ENCODE results near the gene DCLK2. TPM values are rescaled to one million over a fixed set of nuclear protein-coding genes. Genes with fewer than 3 reads are reported as not detected.

Gene DCLK2
- total and polyA plus RNA-seq, 2 of the 8 experiments (the other 6 are each of a cell fraction or from before 2014, with no cell fraction given) = 0.32 to 0.37 TPM

DNA sequence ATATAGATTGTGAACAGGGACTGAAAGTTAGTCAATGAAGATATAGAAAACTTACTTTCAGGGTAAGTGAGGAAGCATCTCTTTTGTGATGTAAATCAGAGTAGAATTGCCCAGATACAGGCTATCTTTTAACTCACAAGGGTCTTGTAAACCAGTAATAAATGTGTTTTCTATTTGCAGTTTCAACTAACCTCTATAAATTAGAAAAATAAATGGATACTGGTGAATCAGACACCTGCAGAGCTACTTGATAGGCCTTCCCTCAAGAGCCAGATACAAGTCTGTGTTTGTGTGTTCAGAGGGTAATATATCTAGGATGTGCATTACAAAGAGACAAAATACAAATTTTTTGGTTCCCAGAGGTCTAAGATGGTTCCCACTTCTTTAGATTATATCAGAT lies 82.9 kb downstream of the DCLK2 start:
- Histone ChIP-seq H3K9ac (replicated peaks in 1 of 4; ENCODE audit: extremely low read depth in 1 of 4, low read depth in 3 of 4, low read length in 3 of 4) (no peak overlapping the region), H3K18ac (ENCODE audit: extremely low read depth, low read length) (no peak overlapping the region), H3K56ac (replicated peaks; ENCODE audit: insufficient read length, low read depth, low read length) (no peak overlapping the region), H3K9me3 (ENCODE audit: insufficient read depth in 2 of 2, low read depth in 1 of 2, low read length in 1 of 2) (no peaks in the 10 kb centered on the region), H2BK20ac (ENCODE audit: low read length) (no peak overlapping the region), H3K23me2 (ENCODE audit: low read depth, low read length) (no peaks in the 10 kb centered on the region), H3K79me1 (ENCODE audit: low read depth, low read length) (no peaks in the 10 kb centered on the region), H3K79me2 (ENCODE audit: control insufficient read depth in 1 of 2, insufficient read depth in 2 of 2, low read length in 2 of 2) (no peaks in the 10 kb centered on the region), H4K91ac (replicated peaks; ENCODE audit: insufficient read length, low read length) (no peak overlapping the region), H4K5ac (ENCODE audit: insufficient read length, low read depth, low read length) (no peak overlapping the region), H2BK5ac (ENCODE audit: low read depth, low read length) (no peak overlapping the region), H3K14ac (ENCODE audit: insufficient read length) (no peak overlapping the region), H2AK5ac (ENCODE audit: low read depth, low read length) (no peak overlapping the region), H3K27ac (ENCODE audit: low read depth, low read length) (no peak overlapping the region), H2BK12ac (ENCODE audit: low read depth, low read length) (no peak overlapping the region), H3K4me2 (ENCODE audit: insufficient read depth in 1 of 2, low read depth in 2 of 2, low read length in 2 of 2) (no peak overlapping the region), H4K8ac (ENCODE audit: extremely low read depth, insufficient read depth, low read length) (no peak overlapping the region), H3K4me1 (replicated peaks in 1 of 4; ENCODE audit: control insufficient read depth in 3 of 4, insufficient read depth in 4 of 4, low read length in 3 of 4) (no peaks in the 10 kb centered on the region), H2BK15ac (ENCODE audit: low read length) (no peak overlapping the region), H3K4ac (replicated peaks; ENCODE audit: insufficient read length, low read depth, low read length) (no peak overlapping the region), H3K4me3 (ENCODE audit: extremely low read depth in 1 of 4, insufficient read depth in 2 of 4, low read depth in 3 of 4, low read length in 4 of 4) (no peak overlapping the region), H4K20me1 (replicated peaks in 1 of 2; ENCODE audit: control insufficient read depth in 1 of 2, insufficient read depth in 2 of 2, low read length in 2 of 2) (no peaks in the 10 kb centered on the region), H2BK120ac (replicated peaks; ENCODE audit: low read depth, low read length) (no peak overlapping the region), H3K23ac (ENCODE audit: insufficient read length) (no peak overlapping the region), H2AFZ (ENCODE audit: low read length) (no peak overlapping the region), H3K36me3 (ENCODE audit: control insufficient read depth in 2 of 4, insufficient read depth in 4 of 4, low read length in 3 of 4) (no peaks in the 10 kb centered on the region), H3K27me3 (replicated peaks in 1 of 4; ENCODE audit: control insufficient read depth in 3 of 4, extremely low read depth in 1 of 4, insufficient read depth in 3 of 4, low read length in 3 of 4) (no peaks in the 10 kb centered on the region)
- TF ChIP-seq KDM1A (IDR thresholded peaks at IDR 0.05; ENCODE audit: borderline replicate concordance, low read length) = no peak
- TF ChIP-seq SAP30 (IDR thresholded peaks at IDR 0.05; ENCODE audit: insufficient read depth, insufficient replicate concordance, low read length) = no peak
- TF ChIP-seq TEAD4 (IDR thresholded peaks at IDR 0.05; ENCODE audit: low read depth, low read length) = no peak
- TF ChIP-seq POU5F1 (IDR thresholded peaks at IDR 0.05; ENCODE audit: low read depth, low read length) = no peak
- TF ChIP-seq CEBPB (IDR thresholded peaks at IDR 0.05; ENCODE audit: low read depth, low read length) = no peak
- TF ChIP-seq SIX5 (IDR thresholded peaks at IDR 0.05; ENCODE audit: low read depth, low read length) = no peak
- TF ChIP-seq ZNF274 (IDR thresholded peaks at IDR 0.05; ENCODE audit: borderline replicate concordance, extremely low read depth, low read length) = no peak
- no peak for TF ChIP-seq CBX8 (IDR thresholded peaks at IDR 0.05; ENCODE audit: borderline replicate concordance, low read depth, low read length)
- POLR2A ChIA-PET (ENCODE audit: partially characterized antibody) = no interaction called here
- DNase-seq (ENCODE audit: low read depth in 1 of 2, low spot score in 2 of 2) (no peak), FAIRE-seq (no peak)
- CTCF ChIA-PET (ENCODE audit: partially characterized antibody) = interaction anchor here (1.3 to 1.6 kb wide), 2 partner anchors 13 to 46 kb away, joined by 3 read pairs; no protein-coding TSS in a partner anchor
